ENCODE data around the gene EIF4EBP2. TPM values are rescaled to one million over a fixed set of nuclear protein-coding genes. Genes with fewer than 3 reads are reported as not detected.

EIF4EBP2 gene
- total RNA-seq, 1 experiment from 2014 or later: 80.3 TPM

- TF ChIP-seq EZH2 (IDR thresholded peaks at IDR 0.05; ENCODE audit: low read depth) (no peak), CTCF (conservative IDR thresholded peaks at IDR 0.05) (no peak)
- no peak overlapping the region for H3K27ac ChIP-seq
- H3K9me3 ChIP-seq (ENCODE audit: insufficient read depth, low read depth): no peaks in the 10 kb centered on the region
- DNase-seq: no peak
- no TSS peak for BruUV-seq (replicated peaks)
- no peak overlapping the region for H2AFZ ChIP-seq
- H4K20me1 ChIP-seq (ENCODE audit: insufficient read depth): no peaks in the 10 kb centered on the region
- H3K4me2 ChIP-seq: no peak overlapping the region
- no peak overlapping the region for H3K4me3 ChIP-seq
- ChIA-PET POLR2A (ENCODE audit: unreplicated experiment) (no interaction called here), CTCF (no interaction called here)
- H3F3A ChIP-seq (ENCODE audit: insufficient read depth, low read depth): no peaks in the 10 kb centered on the region; the same call in none of the 2 replicates
- peaks cover under 1% of the 10 kb centered on the region; the same call in 1 of the 2 replicates for H3K4me1 ChIP-seq (replicated peaks; ENCODE audit: insufficient read depth)
- H3K79me2 ChIP-seq (ENCODE audit: low read depth): no peaks in the 10 kb centered on the region
- H3K36me3 ChIP-seq (ENCODE audit: low read depth): no peaks in the 10 kb centered on the region
- no peaks in the 10 kb centered on the region for H3K27me3 ChIP-seq (ENCODE audit: insufficient read depth, low read depth)
- intact Hi-C loops (cut with micrococcal nuclease; ENCODE audit: unreplicated experiment): no loop called here
- no peaks in the 10 kb centered on the region for H3K9me2 ChIP-seq (ENCODE audit: insufficient read depth)
Measured at GRCh38 chr10:70370766-70371165, 33.2 kb upstream of the EIF4EBP2 start.

- BruUV-seq (replicated peaks): no TSS peak
- H3K4me1 ChIP-seq (replicated peaks; ENCODE audit: insufficient read depth): peaks cover 12% of the 10 kb centered on the region
- intact Hi-C loops (cut with micrococcal nuclease; ENCODE audit: unreplicated experiment): no loop called here
- no peaks in the 10 kb centered on the region for H4K20me1 ChIP-seq (ENCODE audit: insufficient read depth)
- H2AFZ ChIP-seq: no peak overlapping the region
- H3K4me3 ChIP-seq: no peak overlapping the region
- ChIA-PET POLR2A (ENCODE audit: unreplicated experiment) (no interaction called here), CTCF (interaction anchor here (0.6 kb wide), 1 partner anchor 151 kb away, joined by 6 read pairs; no protein-coding TSS in a partner anchor)
- H3F3A ChIP-seq (ENCODE audit: insufficient read depth, low read depth): peaks cover under 1% of the 10 kb centered on the region
- no peak overlapping the region for H3K4me2 ChIP-seq
- TF ChIP-seq CTCF (conservative IDR thresholded peaks at IDR 0.05) (no peak), EZH2 (IDR thresholded peaks at IDR 0.05; ENCODE audit: low read depth) (no peak)
- H3K9me3 ChIP-seq (ENCODE audit: insufficient read depth, low read depth): no peaks in the 10 kb centered on the region
- H3K9me2 ChIP-seq (ENCODE audit: insufficient read depth): no peaks in the 10 kb centered on the region
- H3K27ac ChIP-seq: no peak overlapping the region
- no peaks in the 10 kb centered on the region for H3K79me2 ChIP-seq (ENCODE audit: low read depth)
- H3K36me3 ChIP-seq (ENCODE audit: low read depth): no peaks in the 10 kb centered on the region
- H3K27me3 ChIP-seq (ENCODE audit: insufficient read depth, low read depth): no peaks in the 10 kb centered on the region
- DNase-seq: no peak
Measured at GRCh38 chr10:70371846-70372245, 32.1 kb upstream of the EIF4EBP2 start.

- peaks cover 32% of the 10 kb centered on the region for H3K4me1 ChIP-seq (replicated peaks; ENCODE audit: insufficient read depth)
- H3K36me3 ChIP-seq (ENCODE audit: low read depth): no peaks in the 10 kb centered on the region
- ChIA-PET CTCF (interaction anchor here (0.6 to 1.0 kb wide), 3 partner anchors 12 to 1003 kb away, joined by 3 to 8 read pairs (median 3); no protein-coding TSS in a partner anchor), POLR2A (ENCODE audit: unreplicated experiment) (interaction anchor here (0.7 kb wide), 1 partner anchor 13 kb away, joined by 3 read pairs; no protein-coding TSS in a partner anchor)
- H3K27ac ChIP-seq: no peak overlapping the region
- no peak for DNase-seq
- H3K4me3 ChIP-seq: no peak overlapping the region
- no peaks in the 10 kb centered on the region for H4K20me1 ChIP-seq (ENCODE audit: insufficient read depth)
- no peak overlapping the region for H2AFZ ChIP-seq
- no peaks in the 10 kb centered on the region for H3K27me3 ChIP-seq (ENCODE audit: insufficient read depth, low read depth)
- TF ChIP-seq CTCF (conservative IDR thresholded peaks at IDR 0.05) (no peak), EZH2 (IDR thresholded peaks at IDR 0.05; ENCODE audit: low read depth) (no peak)
- peaks cover 12% of the 10 kb centered on the region for H3K79me2 ChIP-seq (ENCODE audit: low read depth)
- H3K9me2 ChIP-seq (ENCODE audit: insufficient read depth): no peaks in the 10 kb centered on the region
- BruUV-seq (replicated peaks): no TSS peak
- H3K4me2 ChIP-seq: no peak overlapping the region
- no peaks in the 10 kb centered on the region for H3K9me3 ChIP-seq (ENCODE audit: insufficient read depth, low read depth)
- intact Hi-C loops (cut with micrococcal nuclease; ENCODE audit: unreplicated experiment): no loop called here
- peaks cover 23% of the 10 kb centered on the region for H3F3A ChIP-seq (ENCODE audit: insufficient read depth, low read depth)
Measured at GRCh38 chr10:70374775-70375614, 28.9 kb upstream of the EIF4EBP2 start.
